Measurements from ENCODE around the gene LMX1A. TPM values are rescaled to one million over a fixed set of nuclear protein-coding genes. Genes with fewer than 3 reads are reported as not detected.

Gene LMX1A
- total and polyA plus RNA-seq, 2 of the 13 experiments (the other 11 are each of a cell fraction or from before 2014, with no cell fraction given) = 0.07 TPM; not detected in 1

DNA sequence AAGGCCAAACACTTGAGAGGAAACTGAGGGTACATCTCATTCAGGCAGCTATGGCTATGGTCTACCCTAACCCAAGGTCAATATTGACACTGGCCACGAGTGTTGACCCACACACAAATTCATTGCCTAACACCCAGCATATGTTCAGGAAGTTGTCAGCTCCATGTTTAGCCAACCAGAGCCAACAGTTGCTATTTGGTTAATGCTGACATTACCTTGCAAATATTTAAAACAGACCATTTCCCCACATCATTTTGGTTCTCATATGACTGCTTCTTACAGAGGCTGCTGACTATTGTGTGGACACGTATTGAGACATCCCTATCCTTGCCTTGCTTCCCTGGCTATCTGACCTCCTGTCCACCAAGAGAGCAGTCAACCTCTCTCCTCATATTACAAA is 97.3 kb downstream of the LMX1A start (continued):
- TF ChIP-seq AHDC1 (CRISPR knock-in tag; IDR thresholded peaks at IDR 0.05; ENCODE audit: borderline replicate concordance) (peak; percentile 54), ZNF7 (CRISPR knock-in tag; IDR thresholded peaks at IDR 0.05) (no peak), PHF5A (CRISPR knock-in tag; IDR thresholded peaks at IDR 0.05; ENCODE audit: low read depth, unreplicated experiment) (no peak), NR1H2 (CRISPR knock-in tag; IDR thresholded peaks at IDR 0.05; ENCODE audit: borderline replicate concordance, low read depth) (no peak), ZNF234 (CRISPR knock-in tag; conservative IDR thresholded peaks at IDR 0.05) (no peak), STAG1 (CRISPR knock-in tag; IDR thresholded peaks at IDR 0.05) (no peak), RFX1 (IDR thresholded peaks at IDR 0.05) (no peak), ZNF207 (IDR thresholded peaks at IDR 0.05; ENCODE audit: borderline replicate concordance) (no peak), HDAC2 (CRISPR knock-in tag; IDR thresholded peaks at IDR 0.05) (0 out of 2 replicates have a peak, but pooled peaks have one; percentile 24), TOPORS (CRISPR knock-in tag; IDR thresholded peaks at IDR 0.05) (no peak), ZBTB21 (CRISPR knock-in tag; IDR thresholded peaks at IDR 0.05) (no peak), SOX6 (IDR thresholded peaks at IDR 0.05) (no peak), SOX6 (CRISPR knock-in tag; IDR thresholded peaks at IDR 0.05) (peak; percentile 67; the same call in 1 of the 2 replicates), HMGXB4 (CRISPR knock-in tag; IDR thresholded peaks at IDR 0.05; ENCODE audit: borderline replicate concordance in 1 of 2, low read depth in 1 of 2) (no peak), KDM6A (CRISPR knock-in tag; IDR thresholded peaks at IDR 0.05; ENCODE audit: low read depth) (no peak), ZSCAN30 (CRISPR knock-in tag; IDR thresholded peaks at IDR 0.05) (no peak), SMAD3 (CRISPR knock-in tag; IDR thresholded peaks at IDR 0.05) (0 out of 2 replicates have a peak, but pooled peaks have one; percentile 32), ADNP (CRISPR knock-in tag; IDR thresholded peaks at IDR 0.05) (no peak), ZNF678 (CRISPR knock-in tag; IDR thresholded peaks at IDR 0.05) (no peak), TERF1 (CRISPR knock-in tag; IDR thresholded peaks at IDR 0.05) (no peak), SPEN (CRISPR knock-in tag; IDR thresholded peaks at IDR 0.05; ENCODE audit: low read depth) (no peak), CBX1 (IDR thresholded peaks at IDR 0.05; ENCODE audit: low read depth) (no peak), IRF9 (CRISPR knock-in tag; IDR thresholded peaks at IDR 0.05; ENCODE audit: borderline replicate concordance) (no peak), ZNF550 (CRISPR knock-in tag; IDR thresholded peaks at IDR 0.05; ENCODE audit: borderline replicate concordance) (no peak)
